Activated CD4-positive, alpha-beta T cell treated with anti-CD3 and anti-CD28 coated beads for 36 hours (primary cell): ENCODE data around the gene TIMP4. TPM values are rescaled to one million over a fixed set of nuclear protein-coding genes. Genes with fewer than 3 reads are reported as not detected.

Source experiments
- ATAC-seq: fragments of 200-7000 bp; cut with Tn5 transposase; one replicate; pipeline ENCODE4 v1.10.0; 2021; ENCODE audit warnings: mild to moderate bottlenecking, moderate library complexity
- CTCF ChIA-PET: fragments of 350-600 bp; sonication (Branson Sonifier 250); formaldehyde crosslinking; loops from one replicate; lab custom pipeline; 2021; ENCODE audit warnings: antibody characterized with exemption; lab: Charles Lee
- POLR2A ChIA-PET: fragments of 350-600 bp; sonication (Branson Sonifier 250); formaldehyde crosslinking; loops from one replicate; lab custom pipeline; 2021; ENCODE audit warnings: antibody characterized with exemption, inconsistent platforms; lab: Charles Lee
- DNase-seq: peaks from one replicate; pipeline ENCODE4 v3.0.0-alpha.2; 2020
- H3K27ac Mint-ChIP-seq: one replicate; pipeline ENCODE4 v1.8.0; 2021; ENCODE audit warnings: mixed read lengths
- H3K27me3 Mint-ChIP-seq: one replicate; pipeline ENCODE4 v1.8.0; 2021; ENCODE audit warnings: mixed read lengths
- H3K36me3 Mint-ChIP-seq: one replicate; pipeline ENCODE4 v1.8.0; 2021; ENCODE audit warnings: low read depth, mixed read lengths
- H3K4me1 Mint-ChIP-seq: one replicate; pipeline ENCODE4 v1.8.0; 2021; ENCODE audit warnings: mixed read lengths
- H3K4me3 Mint-ChIP-seq: one replicate; pipeline ENCODE4 v1.8.0; 2021; ENCODE audit warnings: mild to moderate bottlenecking, moderate library complexity, mixed read lengths
- H3K9me3 Mint-ChIP-seq: one replicate; pipeline ENCODE4 v1.8.0; 2021; ENCODE audit warnings: low read depth, mixed read lengths
- intact Hi-C, 2 experiments: fragments of 100-400 bp; cut with DNase I in 1 of 2; cut with micrococcal nuclease in 1 of 2; formaldehyde crosslinking; loops; one replicate each; pipeline versions ENCODE4 v1.14.2 to v1.15.1; 2022 to 2024; cut with DNase I, micrococcal nuclease
- total RNA-seq, 2 experiments: library from RNA; stranded (reverse); gene quantifications; one replicate each; pipeline ENCODE4 v1.2.3, GENCODE V29; 2021

Gene TIMP4
- under 1 TPM; 0.11 to 0.34 TPM for total RNA-seq

GRCh38 chr3:12158387-12159226, at the start of gene TIMP4:
Gene TIMP4, minus strand, starts transcription at chr3:12158912. Its CDS starts 72 bp downstream, at chr3:12158840.
- no peaks in the 10 kb centered on the region for H3K36me3 Mint-ChIP-seq
- intact Hi-C loops = no loop called here
- H3K9me3 Mint-ChIP-seq = no peaks in the 10 kb centered on the region
- peaks cover 10% of the 10 kb centered on the region for H3K27me3 Mint-ChIP-seq
- ChIA-PET CTCF (interaction anchor here (1.3 to 1.7 kb wide), 3 partner anchors 12 to 19 kb away, joined by 4 to 5 read pairs (median 5); no protein-coding TSS in a partner anchor), POLR2A (no interaction called here)
- H3K4me1 Mint-ChIP-seq = peaks cover 15% of the 10 kb centered on the region
- no peak within 1 kb of the TSS for H3K4me3 Mint-ChIP-seq
- DNase-seq (peak; percentile 16), ATAC-seq (no peak)
- H3K27ac Mint-ChIP-seq = no peak within 1 kb of the TSS

GRCh38 chr3:12205171-12205570, 46.5 kb upstream of the TIMP4 start:
- intact Hi-C loops = no loop called here
- H3K36me3 Mint-ChIP-seq = no peaks in the 10 kb centered on the region
- ATAC-seq = no peak
- no peaks in the 10 kb centered on the region for H3K9me3 Mint-ChIP-seq
- H3K4me1 Mint-ChIP-seq = no peaks in the 10 kb centered on the region
- CTCF ChIA-PET = no interaction called here
- POLR2A ChIA-PET = no interaction called here
- H3K27ac Mint-ChIP-seq = no peak overlapping the region
- peaks cover 2% of the 10 kb centered on the region for H3K27me3 Mint-ChIP-seq
- no peak for DNase-seq
- no peak overlapping the region for H3K4me3 Mint-ChIP-seq

GRCh38 chr3:12201813-12202212, 43.1 kb upstream of the TIMP4 start:
- ChIA-PET POLR2A (no interaction called here), CTCF (interaction anchor here (0.6 kb wide), 1 partner anchor 68 kb away, joined by 4 read pairs; no protein-coding TSS in a partner anchor)
- DNase-seq = no peak
- no peak overlapping the region for H3K27ac Mint-ChIP-seq
- no peak for ATAC-seq
- intact Hi-C loops = no loop called here
- H3K4me1 Mint-ChIP-seq = peaks cover 18% of the 10 kb centered on the region
- H3K4me3 Mint-ChIP-seq = no peak overlapping the region
- H3K36me3 Mint-ChIP-seq = no peaks in the 10 kb centered on the region
- H3K27me3 Mint-ChIP-seq = peaks cover 6% of the 10 kb centered on the region
- H3K9me3 Mint-ChIP-seq = no peaks in the 10 kb centered on the region

- DNase-seq (no peak), ATAC-seq (no peak)
- CTCF ChIA-PET = no interaction called here
- H3K36me3 Mint-ChIP-seq = no peaks in the 10 kb centered on the region
- H3K4me3 Mint-ChIP-seq = no peak overlapping the region
- intact Hi-C loops = loop anchor here (5.0 to 10.0 kb wide), 2 partner anchors 359 to 816 kb away; partner anchors contain the start of gene MKRN2 (in 1 of the 2)
- H3K27me3 Mint-ChIP-seq = peaks cover 6% of the 10 kb centered on the region
- no peak overlapping the region for H3K27ac Mint-ChIP-seq
- POLR2A ChIA-PET = no interaction called here
- H3K4me1 Mint-ChIP-seq = peaks cover 46% of the 10 kb centered on the region
- H3K9me3 Mint-ChIP-seq = no peaks in the 10 kb centered on the region
Observed at GRCh38 chr3:12198301-12198700, 39.6 kb upstream of the TIMP4 start.

GRCh38 chr3:12197475-12197874, 38.8 kb upstream of the TIMP4 start:
- intact Hi-C loops = loop anchor here (5.0 to 10.0 kb wide), 2 partner anchors 360 to 817 kb away; partner anchors contain the start of gene MKRN2 (in 1 of the 2)
- H3K9me3 Mint-ChIP-seq = no peaks in the 10 kb centered on the region
- H3K27me3 Mint-ChIP-seq = peaks cover 4% of the 10 kb centered on the region
- ChIA-PET CTCF (interaction anchor here (1.1 kb wide), 2 partner anchors 10 to 282 kb away, joined by 4 to 6 read pairs; no protein-coding TSS in a partner anchor), POLR2A (no interaction called here)
- H3K4me1 Mint-ChIP-seq = peaks cover 53% of the 10 kb centered on the region
- no peaks in the 10 kb centered on the region for H3K36me3 Mint-ChIP-seq
- peak overlapping the region; percentile 69 for H3K27ac Mint-ChIP-seq
- peak; percentile 63 for ATAC-seq
- H3K4me3 Mint-ChIP-seq = no peak overlapping the region
- DNase-seq = no peak

DNA sequence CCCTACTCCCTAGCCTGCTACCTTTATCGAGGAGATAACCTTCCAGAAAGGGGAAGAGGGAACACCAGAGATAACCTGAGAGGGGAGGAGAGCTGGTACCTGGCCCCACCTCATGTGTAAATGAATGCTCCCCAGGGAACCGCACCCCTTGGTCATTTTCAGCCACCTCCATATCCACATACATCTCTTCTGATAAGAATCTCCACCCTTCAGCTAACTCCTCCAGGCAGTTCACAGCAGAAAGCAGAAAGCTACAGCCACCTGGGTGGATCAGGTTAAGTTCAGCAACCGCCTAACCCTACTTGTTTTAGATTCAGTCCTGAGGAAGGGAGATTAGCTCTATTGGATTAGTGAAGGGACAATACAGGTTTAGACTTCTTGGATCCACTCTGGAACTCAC, 38.0 kb upstream of the TIMP4 start:
- ATAC-seq = no peak
- POLR2A ChIA-PET = no interaction called here
- Mint-ChIP-seq H3K27ac (peak overlapping the region; percentile 69), H3K36me3 (no peaks in the 10 kb centered on the region), H3K9me3 (no peaks in the 10 kb centered on the region), H3K27me3 (peaks cover 4% of the 10 kb centered on the region), H3K4me1 (peaks cover 56% of the 10 kb centered on the region), H3K4me3 (no peak overlapping the region)
- no peak for DNase-seq
- intact Hi-C loops = loop anchor here (5.0 to 10.0 kb wide), 2 partner anchors 361 to 818 kb away; partner anchors contain the start of gene MKRN2 (in 1 of the 2)
- CTCF ChIA-PET = interaction anchor here (0.9 to 1.1 kb wide), 2 partner anchors 9 to 20 kb away, joined by 3 to 6 read pairs; no protein-coding TSS in a partner anchor

- Mint-ChIP-seq H3K4me1 (peaks cover 59% of the 10 kb centered on the region), H3K36me3 (no peaks in the 10 kb centered on the region), H3K27ac (peak overlapping the region; percentile 87), H3K27me3 (peaks cover 8% of the 10 kb centered on the region), H3K4me3 (no peak overlapping the region), H3K9me3 (no peaks in the 10 kb centered on the region)
- no peak for DNase-seq
- ChIA-PET CTCF (interaction anchor here (0.9 to 2.0 kb wide), 6 partner anchors 15 to 285 kb away, joined by 3 to 8 read pairs (median 4); no protein-coding TSS in a partner anchor), POLR2A (interaction anchor here (0.6 kb wide), 1 partner anchor 21 kb away, joined by 4 read pairs; no protein-coding TSS in a partner anchor)
- intact Hi-C loops = loop anchor here (5.0 to 10.0 kb wide), 2 partner anchors 362 to 820 kb away; partner anchors contain the start of gene MKRN2 (in 1 of the 2)
- ATAC-seq = peak; percentile 15
Observed at GRCh38 chr3:12195231-12195630, 36.5 kb upstream of the TIMP4 start.

- Mint-ChIP-seq H3K36me3 (no peaks in the 10 kb centered on the region), H3K9me3 (no peaks in the 10 kb centered on the region), H3K27me3 (peaks cover 8% of the 10 kb centered on the region), H3K27ac (peak overlapping the region; percentile 87), H3K4me1 (peaks cover 59% of the 10 kb centered on the region), H3K4me3 (no peak overlapping the region)
- intact Hi-C loops = loop anchor here (1.0 to 10.0 kb wide), 8 partner anchors 201 to 1983 kb away; partner anchors contain the start of genes LSM3 (in 1 of the 2), MKRN2 (in 1 of the 2) and XPC (in 1 of the 2)
- CTCF ChIA-PET = interaction anchor here (0.9 to 2.0 kb wide), 8 partner anchors 15 to 285 kb away, joined by 3 to 8 read pairs (median 4); no protein-coding TSS in a partner anchor
- ATAC-seq (peak; percentile 45), DNase-seq (peak; percentile 71)
- POLR2A ChIA-PET = interaction anchor here (0.6 to 0.8 kb wide), 2 partner anchors 16 to 22 kb away, joined by 3 to 4 read pairs; no protein-coding TSS in a partner anchor
Observed at GRCh38 chr3:12194669-12195161, 36.0 kb upstream of the TIMP4 start.

- ChIA-PET POLR2A (interaction anchor here (0.8 kb wide), 1 partner anchor 15 kb away, joined by 3 read pairs; no protein-coding TSS in a partner anchor), CTCF (interaction anchor here (0.9 to 2.0 kb wide), 8 partner anchors 14 to 286 kb away, joined by 3 to 8 read pairs (median 4); no protein-coding TSS in a partner anchor)
- peaks cover 6% of the 10 kb centered on the region for H3K27me3 Mint-ChIP-seq
- no peaks in the 10 kb centered on the region for H3K36me3 Mint-ChIP-seq
- peak; percentile 52 for ATAC-seq
- intact Hi-C loops = loop anchor here (1.0 to 10.0 kb wide), 7 partner anchors 201 to 1983 kb away; partner anchors contain the start of genes LSM3 (in 1 of the 2) and XPC (in 1 of the 2)
- peaks cover 60% of the 10 kb centered on the region for H3K4me1 Mint-ChIP-seq
- H3K9me3 Mint-ChIP-seq = no peaks in the 10 kb centered on the region
- H3K4me3 Mint-ChIP-seq = peak overlapping the region; percentile 32
- peak; percentile 34 for DNase-seq
- H3K27ac Mint-ChIP-seq = peak overlapping the region; percentile 87
Observed at GRCh38 chr3:12194209-12194608, 35.5 kb upstream of the TIMP4 start.

- H3K4me1 Mint-ChIP-seq = peaks cover 62% of the 10 kb centered on the region
- peak; percentile 63 for DNase-seq
- POLR2A ChIA-PET = interaction anchor here (0.8 kb wide), 1 partner anchor 15 kb away, joined by 3 read pairs; no protein-coding TSS in a partner anchor
Observed at GRCh38 chr3:12193485-12194165, 34.9 kb upstream of the TIMP4 start.

More at GRCh38 chr3:12193485-12194165, 34.9 kb upstream of the TIMP4 start:
- H3K27ac Mint-ChIP-seq = peak overlapping the region; percentile 87
- intact Hi-C loops = loop anchor here (1.0 to 10.0 kb wide), 11 partner anchors 14 to 1984 kb away; partner anchors contain the start of genes LSM3 (in 1 of the 2) and XPC (in 1 of the 2)
- CTCF ChIA-PET = interaction anchor here (1.1 to 2.0 kb wide), 4 partner anchors 10 to 286 kb away, joined by 3 to 6 read pairs (median 6); no protein-coding TSS in a partner anchor
- peak overlapping the region; percentile 32 for H3K4me3 Mint-ChIP-seq
- no peaks in the 10 kb centered on the region for H3K36me3 Mint-ChIP-seq
- ATAC-seq = peak; percentile 60
- peaks cover 4% of the 10 kb centered on the region for H3K27me3 Mint-ChIP-seq
- H3K9me3 Mint-ChIP-seq = no peaks in the 10 kb centered on the region
